ENCODE results near the gene CPM.

The CPM gene

DNA sequence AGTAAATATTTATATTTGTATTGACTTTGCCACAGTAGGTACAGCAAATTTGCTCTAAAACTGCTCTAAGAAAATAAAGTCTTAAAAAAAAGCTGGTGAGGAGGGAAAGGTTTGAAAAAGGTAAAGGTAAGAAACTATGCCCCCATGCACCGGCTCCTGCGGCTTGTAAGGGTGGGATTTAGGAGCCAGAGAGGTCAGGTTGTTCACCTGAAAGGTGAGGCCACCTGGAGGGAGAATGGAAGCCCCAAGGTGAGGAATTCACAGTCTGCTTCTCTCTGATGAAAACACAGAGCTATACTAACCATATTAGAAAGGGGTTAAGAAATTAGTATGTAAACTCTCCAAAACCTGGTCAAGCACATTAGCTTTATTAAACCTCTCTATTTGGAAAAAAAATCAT, 31.8 kb downstream of the CPM start:
- no peak for DNase-seq (ENCODE audit: low read depth)
- no peak overlapping the region for H3K4me3 ChIP-seq (ENCODE audit: low read depth, low read length)
- TF ChIP-seq MYC (IDR thresholded peaks at IDR 0.05; ENCODE audit: low read depth, low read length) (no peak), POLR2A (IDR thresholded peaks at IDR 0.05; ENCODE audit: extremely low read depth, insufficient read length) (no peak)
- TF ChIP-seq, protein P1, sequence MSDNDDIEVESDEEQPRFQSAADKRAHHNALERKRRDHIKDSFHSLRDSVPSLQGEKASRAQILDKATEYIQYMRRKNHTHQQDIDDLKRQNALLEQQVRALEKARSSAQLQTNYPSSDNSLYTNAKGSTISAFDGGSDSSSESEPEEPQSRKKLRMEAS (IDR thresholded peaks at IDR 0.05; ENCODE audit: low read depth, low read length): no peak
- TF ChIP-seq, protein P2, sequence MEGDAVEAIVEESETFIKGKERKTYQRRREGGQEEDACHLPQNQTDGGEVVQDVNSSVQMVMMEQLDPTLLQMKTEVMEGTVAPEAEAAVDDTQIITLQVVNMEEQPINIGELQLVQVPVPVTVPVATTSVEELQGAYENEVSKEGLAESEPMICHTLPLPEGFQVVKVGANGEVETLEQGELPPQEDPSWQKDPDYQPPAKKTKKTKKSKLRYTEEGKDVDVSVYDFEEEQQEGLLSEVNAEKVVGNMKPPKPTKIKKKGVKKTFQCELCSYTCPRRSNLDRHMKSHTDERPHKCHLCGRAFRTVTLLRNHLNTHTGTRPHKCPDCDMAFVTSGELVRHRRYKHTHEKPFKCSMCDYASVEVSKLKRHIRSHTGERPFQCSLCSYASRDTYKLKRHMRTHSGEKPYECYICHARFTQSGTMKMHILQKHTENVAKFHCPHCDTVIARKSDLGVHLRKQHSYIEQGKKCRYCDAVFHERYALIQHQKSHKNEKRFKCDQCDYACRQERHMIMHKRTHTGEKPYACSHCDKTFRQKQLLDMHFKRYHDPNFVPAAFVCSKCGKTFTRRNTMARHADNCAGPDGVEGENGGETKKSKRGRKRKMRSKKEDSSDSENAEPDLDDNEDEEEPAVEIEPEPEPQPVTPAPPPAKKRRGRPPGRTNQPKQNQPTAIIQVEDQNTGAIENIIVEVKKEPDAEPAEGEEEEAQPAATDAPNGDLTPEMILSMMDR (IDR thresholded peaks at IDR 0.05; ENCODE audit: low read depth, low read length): no peak

DNA sequence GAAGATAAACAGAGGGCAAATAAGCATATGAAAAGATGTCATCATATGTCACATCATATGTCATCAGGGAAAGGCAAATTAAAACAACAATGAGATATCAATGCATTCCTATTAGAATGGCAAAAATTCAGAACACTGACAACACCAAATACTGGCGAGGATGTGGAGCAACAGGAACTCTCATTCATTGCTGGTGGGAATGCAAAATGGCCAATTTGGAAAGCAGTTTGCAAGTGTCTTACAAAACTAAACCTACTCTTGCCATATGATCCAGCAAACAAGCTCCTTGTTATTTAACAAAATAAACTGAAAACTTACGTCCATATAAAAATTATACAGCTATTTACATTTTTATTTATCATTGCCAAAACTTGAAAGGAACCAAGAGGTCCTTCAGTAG, 32.7 kb downstream of the CPM start:
- DNase-seq (ENCODE audit: low read depth): no peak
- TF ChIP-seq, protein P2 (IDR thresholded peaks at IDR 0.05; ENCODE audit: low read depth, low read length): no peak
- no peak for TF ChIP-seq MYC (IDR thresholded peaks at IDR 0.05; ENCODE audit: low read depth, low read length)
- TF ChIP-seq, protein P1 (IDR thresholded peaks at IDR 0.05; ENCODE audit: low read depth, low read length): no peak
- H3K4me3 ChIP-seq (ENCODE audit: low read depth, low read length): no peak overlapping the region

DNA sequence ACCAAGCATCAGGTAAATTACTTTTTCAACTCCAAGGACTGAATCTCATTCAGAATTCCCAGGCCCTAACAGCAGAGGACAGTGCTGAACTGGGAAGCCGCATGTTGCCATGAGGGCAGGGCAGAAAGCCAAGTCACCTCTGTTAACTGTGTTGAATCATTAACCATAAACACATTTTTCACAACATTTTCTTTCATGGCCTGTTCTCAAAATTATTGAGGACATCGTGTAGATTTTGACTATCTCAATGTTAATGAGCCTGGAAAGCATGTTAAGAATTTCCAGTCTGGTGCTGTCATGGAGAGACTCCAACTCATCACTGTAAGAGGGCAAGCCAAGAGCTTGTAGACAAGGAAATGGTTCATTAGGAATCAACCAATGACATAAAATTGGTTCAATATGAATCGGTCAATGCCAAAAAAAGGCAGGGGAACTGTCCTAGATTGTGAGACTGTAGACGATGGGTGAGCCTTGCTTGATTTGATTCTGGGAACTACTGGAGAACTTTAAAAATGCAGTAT, 33.7 kb downstream of the CPM start:
- DNase-seq (ENCODE audit: low read depth): no peak
- H3K4me3 ChIP-seq (ENCODE audit: low read depth, low read length): no peak overlapping the region
- TF ChIP-seq, protein P1 (IDR thresholded peaks at IDR 0.05; ENCODE audit: low read depth, low read length): no peak
- TF ChIP-seq POLR2A (IDR thresholded peaks at IDR 0.05; ENCODE audit: extremely low read depth, insufficient read length): no peak
- TF ChIP-seq, protein P2 (IDR thresholded peaks at IDR 0.05; ENCODE audit: low read depth, low read length): no peak
- TF ChIP-seq MYC (IDR thresholded peaks at IDR 0.05; ENCODE audit: low read depth, low read length): no peak

DNA sequence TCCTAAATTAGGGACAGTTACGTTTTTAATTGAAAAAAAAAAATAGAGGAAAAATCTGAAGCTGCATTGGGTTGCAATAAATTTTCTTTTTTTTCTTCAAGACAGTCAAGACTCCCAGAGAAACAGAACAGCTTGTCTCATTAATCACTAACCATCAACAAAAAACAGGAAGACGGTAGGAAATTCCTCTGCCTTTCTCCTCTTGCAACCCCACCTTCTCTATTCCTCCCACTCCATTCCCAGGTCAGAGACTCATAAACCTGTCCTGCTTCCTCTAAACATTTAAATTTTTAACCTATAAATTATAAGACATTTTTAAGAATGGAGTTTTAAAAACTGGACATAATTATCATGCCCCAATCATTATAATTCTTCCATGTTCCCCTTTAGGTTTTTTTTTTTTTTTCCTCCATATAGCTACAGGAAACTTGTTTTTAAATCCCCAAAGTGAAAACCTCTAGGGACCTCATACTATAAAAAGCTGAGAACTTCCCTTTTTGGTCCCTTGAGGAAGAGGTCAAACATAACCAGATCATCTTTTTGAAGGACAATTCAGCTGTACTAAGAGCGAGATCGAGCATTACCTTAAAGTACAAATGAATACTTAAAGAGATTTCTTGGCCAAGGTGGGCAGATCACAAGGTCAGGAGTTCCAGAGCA, 36.0 kb downstream of the CPM start:
- peak overlapping the region; percentile 2 for H3K4me3 ChIP-seq (ENCODE audit: low read depth, low read length)

DNA sequence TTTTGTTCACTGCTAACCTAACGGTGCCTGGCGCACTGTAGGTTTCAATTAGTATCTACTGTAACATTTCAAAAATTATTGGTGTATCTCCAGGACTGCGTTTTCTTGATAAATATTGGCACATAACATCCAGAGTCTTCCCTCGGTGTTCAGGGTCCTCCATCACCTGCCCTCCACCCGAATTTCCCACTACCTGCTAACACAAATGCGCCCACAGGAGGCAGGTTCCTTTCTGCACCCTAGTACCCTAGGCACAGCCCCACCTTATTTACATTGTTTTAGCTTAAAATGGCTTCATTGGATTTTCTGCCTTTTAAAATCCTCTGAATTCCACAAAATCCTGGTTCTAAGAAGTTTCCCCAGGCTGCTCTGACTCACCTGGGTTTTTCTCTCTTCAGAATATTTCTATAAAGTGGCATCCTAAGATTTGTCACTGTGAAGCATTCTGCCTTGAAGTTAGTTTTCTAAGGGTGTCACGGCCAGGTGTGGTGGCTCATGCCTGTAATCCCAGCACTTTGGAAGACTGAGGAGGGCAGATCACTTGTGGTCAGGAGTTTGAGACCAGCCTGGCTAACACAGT, 38.6 kb downstream of the CPM start:
- TF ChIP-seq, protein P1 (IDR thresholded peaks at IDR 0.05; ENCODE audit: low read depth, low read length): no peak
- TF ChIP-seq POLR2A (IDR thresholded peaks at IDR 0.05; ENCODE audit: extremely low read depth, insufficient read length) (no peak), MYC (IDR thresholded peaks at IDR 0.05; ENCODE audit: low read depth, low read length) (no peak)
- TF ChIP-seq, protein P2 (IDR thresholded peaks at IDR 0.05; ENCODE audit: low read depth, low read length): no peak
- no peak for DNase-seq (ENCODE audit: low read depth)

More for the DNA sequence above, 36.0 kb downstream of the CPM start:
- TF ChIP-seq, protein P1 (IDR thresholded peaks at IDR 0.05; ENCODE audit: low read depth, low read length): no peak
- TF ChIP-seq, protein P2 (IDR thresholded peaks at IDR 0.05; ENCODE audit: low read depth, low read length): no peak
- TF ChIP-seq POLR2A (IDR thresholded peaks at IDR 0.05; ENCODE audit: extremely low read depth, insufficient read length) (no peak), MYC (IDR thresholded peaks at IDR 0.05; ENCODE audit: low read depth, low read length) (no peak)
- DNase-seq (ENCODE audit: low read depth): peak; percentile 92

More for the DNA sequence above, 38.6 kb downstream of the CPM start:
- H3K4me3 ChIP-seq (ENCODE audit: low read depth, low read length): no peak overlapping the region
